ENCODE measurements around the gene EHD1. TPM values are rescaled to one million over a fixed set of nuclear protein-coding genes. Genes with fewer than 3 reads are reported as not detected.

EHD1 gene
- total RNA-seq, 1 donor from 2014 or later, result 216 TPM

DNA sequence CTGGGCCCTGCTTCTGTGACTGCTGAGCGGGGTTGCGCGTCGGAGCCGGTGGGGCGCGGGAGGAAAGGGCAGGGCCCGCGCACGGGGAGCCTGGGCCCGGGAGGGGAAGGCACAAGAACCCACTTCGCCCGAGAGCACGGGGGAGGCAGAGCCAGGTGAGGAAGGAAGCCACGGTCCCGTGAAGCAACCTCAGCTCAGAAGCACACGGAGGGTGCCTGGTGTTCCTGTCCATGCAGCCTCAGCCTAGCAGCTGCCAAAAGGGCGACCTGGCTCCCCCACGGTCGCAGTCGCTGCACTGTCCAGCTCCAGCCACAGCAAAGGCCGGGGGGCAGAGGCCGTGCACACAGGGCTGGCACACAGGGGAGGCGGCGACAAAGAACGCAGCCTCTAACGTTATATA is 24.7 kb downstream of the EHD1 start:
- Histone ChIP-seq H3K4me3 (no peak overlapping the region), H3K9me3 (no peaks in the 10 kb centered on the region), H3K36me3 (peaks cover 20 to 32% of the 10 kb centered on the region in 2 donors), H3K4me1 (peaks cover 43 to 61% of the 10 kb centered on the region in 2 donors), H3K27me3 (no peaks in the 10 kb centered on the region), H3K27ac (peak overlapping the region; percentile 68 to 95)
- no peak for DNase-seq (ENCODE audit: low spot score in 2 of 2)
- intact Hi-C loops (cut with DNase I), result loop anchor here (2.0 to 10.0 kb wide), 2 partner anchors 17 to 261 kb away; partner anchors contain the start of genes TM7SF2 and ZNHIT2
- TF ChIP-seq CTCF (IDR thresholded peaks at IDR 0.05), result no peak

GRCh38 chr11:64852804-64853509 is 25.5 kb downstream of the EHD1 start:
- intact Hi-C loops (cut with DNase I), result loop anchor here (10.0 kb wide), 1 partner anchor 262 kb away; the partner anchor contains the start of genes TM7SF2 and ZNHIT2
- Histone ChIP-seq H3K27ac (peak overlapping the region; percentile 68 to 95), H3K36me3 (peaks cover 20 to 27% of the 10 kb centered on the region in 2 donors), H3K4me3 (no peak overlapping the region), H3K9me3 (no peaks in the 10 kb centered on the region), H3K4me1 (peaks cover 42 to 56% of the 10 kb centered on the region in 2 donors), H3K27me3 (no peaks in the 10 kb centered on the region)
- DNase-seq (ENCODE audit: low spot score in 2 of 2), result no peak
- no peak for TF ChIP-seq CTCF (IDR thresholded peaks at IDR 0.05)

- peaks cover 20 to 27% of the 10 kb centered on the region in 2 donors for H3K36me3 ChIP-seq
- H3K4me3 ChIP-seq, result no peak overlapping the region
- no peaks in the 10 kb centered on the region for H3K27me3 ChIP-seq
- intact Hi-C loops (cut with DNase I), result loop anchor here (10.0 kb wide), 1 partner anchor 263 kb away; the partner anchor contains the start of genes TM7SF2 and ZNHIT2
- H3K4me1 ChIP-seq, result peaks cover 44 to 51% of the 10 kb centered on the region in 2 donors
- H3K9me3 ChIP-seq, result no peaks in the 10 kb centered on the region
- TF ChIP-seq CTCF (IDR thresholded peaks at IDR 0.05), result no peak
- no peak for DNase-seq (ENCODE audit: low spot score in 2 of 2)
- H3K27ac ChIP-seq, result peak overlapping the region; percentile 68 to 95
These were observed 26.5 kb downstream of the EHD1 start for GRCh38 chr11:64851831-64852351.

- Histone ChIP-seq H3K9me3 (no peaks in the 10 kb centered on the region), H3K27me3 (no peaks in the 10 kb centered on the region), H3K4me3 (no peak overlapping the region), H3K4me1 (peaks cover 39 to 44% of the 10 kb centered on the region in 2 donors), H3K36me3 (peaks cover 20 to 27% of the 10 kb centered on the region in 2 donors), H3K27ac (peak overlapping the region; percentile 72 to 95)
- DNase-seq (ENCODE audit: low spot score in 2 of 2), result no peak
- TF ChIP-seq CTCF (IDR thresholded peaks at IDR 0.05), result no peak
- intact Hi-C loops (cut with DNase I), result loop anchor here (10.0 kb wide), 1 partner anchor 264 kb away; the partner anchor contains the start of genes TM7SF2 and ZNHIT2
These were observed 27.3 kb downstream of the EHD1 start for GRCh38 chr11:64850979-64851567.

DNA sequence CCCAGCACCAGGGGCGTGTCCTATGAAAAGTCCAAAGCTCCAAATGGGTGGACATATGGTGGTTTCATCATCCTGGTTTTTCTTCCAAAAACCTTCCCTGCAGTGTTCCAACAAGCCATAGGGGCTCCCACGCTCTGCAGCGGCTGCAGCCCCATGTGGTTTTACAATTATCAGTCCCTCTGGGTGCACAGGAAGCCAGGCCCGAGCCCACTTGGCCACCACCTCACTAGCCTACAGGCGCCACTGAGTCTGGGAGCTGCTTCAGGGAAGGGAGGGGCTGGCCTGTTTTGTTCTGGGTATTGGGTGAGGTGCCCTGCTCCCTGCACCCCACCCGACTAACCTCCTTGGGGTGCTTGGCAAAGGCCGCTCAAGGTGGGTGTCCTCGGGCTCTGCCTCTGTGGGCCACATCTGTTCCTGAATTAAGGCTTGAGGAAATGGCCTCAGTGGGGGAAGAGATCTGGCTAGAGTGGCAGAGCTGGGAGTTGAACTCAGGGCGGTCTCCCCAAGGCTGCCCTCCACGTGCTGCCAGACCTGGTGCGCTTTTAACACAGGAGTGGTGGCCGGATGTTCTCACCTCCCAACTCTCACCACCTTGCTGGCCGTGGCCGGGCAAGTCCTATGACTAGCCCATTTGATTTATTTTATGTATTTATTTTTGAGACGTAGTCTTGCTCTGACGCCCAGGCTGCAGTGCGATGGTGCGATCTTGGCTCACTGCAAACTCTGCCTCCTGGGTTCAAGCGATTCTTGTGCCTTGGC is 28.6 kb downstream of the EHD1 start:
- H3K4me3 ChIP-seq, result no peak overlapping the region
- no peak for TF ChIP-seq CTCF (IDR thresholded peaks at IDR 0.05)
- peak overlapping the region; percentile 72 to 95 for H3K27ac ChIP-seq
- no peaks in the 10 kb centered on the region for H3K9me3 ChIP-seq
- intact Hi-C loops (cut with DNase I), result loop anchor here (5.0 to 10.0 kb wide), 2 partner anchors 163 to 265 kb away; partner anchors contain the start of genes ARL2, TM7SF2 and ZNHIT2
- peaks cover 28 to 32% of the 10 kb centered on the region in 2 donors for H3K4me1 ChIP-seq
- no peaks in the 10 kb centered on the region for H3K27me3 ChIP-seq
- DNase-seq (ENCODE audit: low spot score in 2 of 2), result no peak
- H3K36me3 ChIP-seq, result peaks cover 20 to 27% of the 10 kb centered on the region in 2 donors
